GM21786 (cell line): ENCODE data around the gene BRD4.
"Not testable (repeated sequence)": the region's sequence is repeated elsewhere in the genome, so short reads cannot be mapped to it uniquely, and the experiment has no call there.

Source experiments
- ATAC-seq: cut with Tn5 transposase; IDR thresholded peaks from one replicate; pipeline ENCODE4 v1.9.1; 2021; ENCODE audit not compliant: unreplicated experiment

BRD4 gene

GRCh38 chr19:15332311-15332996 lies at the start of gene BRD4:
Gene BRD4, minus strand, starts transcription at chr19:15332539. Its CDS starts 59,440 bp downstream, at chr19:15273099.
- ATAC-seq = peak; percentile 47

- ATAC-seq = no peak
Measured at GRCh38 chr19:15381864-15382263, 49.5 kb upstream of the BRD4 start.

DNA sequence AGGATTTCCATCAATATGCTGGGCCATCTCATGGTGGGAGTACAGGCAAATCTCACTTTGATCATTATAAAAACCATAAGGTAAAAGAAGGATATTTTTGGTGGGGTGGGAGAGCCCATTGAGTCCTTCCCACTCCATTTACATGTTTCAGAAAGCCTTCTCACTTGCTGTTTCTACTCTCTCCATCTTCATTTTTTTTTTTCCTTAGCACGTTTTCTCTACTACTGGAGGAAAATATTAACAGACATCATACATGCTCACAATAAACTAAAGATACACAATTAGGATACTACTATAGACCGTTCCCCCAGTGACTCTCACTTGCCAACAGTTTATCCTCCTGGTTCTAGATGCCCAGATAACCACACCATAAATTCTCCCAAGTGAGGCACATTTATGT lies 49.1 kb upstream of the BRD4 start:
- no peak for ATAC-seq

- ATAC-seq = peak; percentile 25
Measured at GRCh38 chr19:15379999-15380647, 47.8 kb upstream of the BRD4 start.

GRCh38 chr19:15379083-15379998 lies 47.0 kb upstream of the BRD4 start, which contains the start of gene AKAP8:
Gene AKAP8, minus strand, starts transcription at chr19:15379787. Its CDS starts 56 bp downstream, at chr19:15379731.
- peak; percentile 79 for ATAC-seq

DNA sequence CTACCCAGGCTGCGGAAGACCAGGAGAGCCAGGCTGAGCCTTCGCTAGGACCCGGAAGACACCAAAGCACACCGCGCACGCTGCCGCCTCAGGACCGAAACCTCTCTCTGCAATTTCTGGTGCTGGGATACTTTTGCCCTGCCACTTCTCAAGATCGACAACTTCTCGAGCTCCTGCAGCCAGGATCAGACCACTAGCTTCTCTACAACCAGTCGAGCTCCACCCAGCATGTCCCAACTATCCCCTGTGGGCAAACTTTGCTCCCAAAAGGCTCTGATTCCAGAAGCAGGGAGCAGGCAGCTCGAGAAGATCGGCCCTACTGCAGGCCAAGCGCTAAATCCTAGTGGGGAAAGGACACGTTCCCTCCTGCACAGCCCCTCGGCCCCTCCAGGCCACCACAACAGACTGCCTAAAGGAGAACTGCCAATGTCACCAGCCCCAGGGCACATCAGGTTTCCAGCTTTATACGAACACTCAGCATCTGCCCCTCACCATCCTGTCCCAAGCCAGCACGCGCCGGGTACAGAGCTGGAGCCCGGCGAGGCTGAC lies 46.3 kb upstream of the BRD4 start:
- no peak for ATAC-seq

DNA sequence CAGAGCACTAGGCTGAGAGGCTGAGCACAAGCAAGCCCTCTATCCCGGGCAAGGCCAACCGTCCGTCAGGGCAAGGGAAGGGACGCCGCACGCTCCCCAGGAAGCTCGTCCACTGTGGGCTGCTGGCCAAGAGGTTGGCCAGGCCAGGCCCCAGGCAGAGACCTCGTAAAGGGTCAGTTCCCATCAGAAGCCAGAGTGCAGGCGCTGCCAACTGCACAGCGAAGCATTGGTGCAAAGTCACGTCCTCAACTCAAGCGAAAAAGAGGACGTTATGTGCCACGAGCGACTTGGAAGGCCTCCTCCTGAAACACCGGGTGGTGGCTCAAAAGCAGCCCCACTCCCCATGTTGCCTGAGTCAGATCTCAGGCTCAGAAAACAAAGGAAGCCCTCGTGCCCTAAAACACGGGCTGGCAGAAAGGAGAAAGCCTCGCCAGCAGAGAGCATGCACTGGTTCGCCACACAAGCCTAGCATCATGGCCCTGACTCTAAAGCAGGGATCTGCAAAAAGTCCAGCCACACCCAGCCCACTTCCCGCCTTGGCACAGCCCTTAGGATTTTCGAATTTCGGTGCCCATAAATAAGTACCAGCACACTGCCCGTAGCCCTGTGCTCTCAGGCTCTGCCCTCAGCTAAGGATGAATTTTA lies 42.6 kb upstream of the BRD4 start:
- no peak for ATAC-seq

- no peak for ATAC-seq
Measured at GRCh38 chr19:15374105-15374651, 41.8 kb upstream of the BRD4 start.

GRCh38 chr19:15373644-15374043 lies 41.3 kb upstream of the BRD4 start:
- no peak for ATAC-seq

DNA sequence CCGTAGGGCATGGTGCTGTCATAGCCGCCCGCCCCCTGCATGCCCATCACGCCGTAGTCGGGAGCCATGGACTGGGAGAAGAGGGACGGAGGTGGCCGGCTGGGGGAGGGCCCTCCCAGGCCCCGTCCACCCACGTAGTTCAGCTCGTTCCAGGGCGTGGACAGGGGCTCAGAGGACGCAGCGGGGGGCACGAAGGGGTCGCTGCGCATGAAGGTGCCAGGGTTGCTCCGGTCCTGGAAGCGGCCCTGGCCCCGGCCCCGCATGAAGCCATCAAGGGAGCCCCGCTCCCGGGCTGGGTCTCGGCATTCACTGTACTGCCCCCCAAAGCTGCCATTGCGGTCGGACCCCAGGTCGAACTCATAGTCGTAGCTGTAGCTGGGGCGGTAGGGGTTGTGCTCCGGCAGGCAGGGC lies 40.6 kb upstream of the BRD4 start:
- no peak for ATAC-seq

- ATAC-seq = no peak
Measured at GRCh38 chr19:15372470-15372869, 40.1 kb upstream of the BRD4 start.

GRCh38 chr19:15371786-15372380 lies 39.5 kb upstream of the BRD4 start:
- ATAC-seq = no peak

DNA sequence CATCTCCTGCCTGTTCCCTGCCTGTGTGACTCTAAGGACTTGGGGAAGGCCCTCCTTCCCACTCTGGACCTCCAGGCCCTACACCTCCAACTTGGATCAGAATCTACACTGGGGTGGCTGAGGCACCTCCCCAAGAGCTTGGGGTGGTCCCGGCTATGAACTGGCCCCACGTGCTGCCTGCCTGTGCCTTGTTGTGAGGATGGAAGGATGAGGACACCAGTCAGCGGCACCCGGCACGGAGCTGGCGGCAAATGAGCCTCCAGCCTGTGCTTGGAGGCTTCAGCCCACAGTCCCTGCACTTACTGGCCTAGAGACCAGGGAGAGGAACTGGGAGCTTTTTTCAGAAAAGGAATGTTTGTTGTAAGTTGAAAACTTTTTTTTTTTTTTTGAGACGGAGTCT lies 38.8 kb upstream of the BRD4 start:
- no peak for ATAC-seq

GRCh38 chr19:15369594-15369891 lies 37.2 kb upstream of the BRD4 start:
- no peak for ATAC-seq

- no peak for ATAC-seq
Measured at GRCh38 chr19:15368798-15369593, 36.7 kb upstream of the BRD4 start.

DNA sequence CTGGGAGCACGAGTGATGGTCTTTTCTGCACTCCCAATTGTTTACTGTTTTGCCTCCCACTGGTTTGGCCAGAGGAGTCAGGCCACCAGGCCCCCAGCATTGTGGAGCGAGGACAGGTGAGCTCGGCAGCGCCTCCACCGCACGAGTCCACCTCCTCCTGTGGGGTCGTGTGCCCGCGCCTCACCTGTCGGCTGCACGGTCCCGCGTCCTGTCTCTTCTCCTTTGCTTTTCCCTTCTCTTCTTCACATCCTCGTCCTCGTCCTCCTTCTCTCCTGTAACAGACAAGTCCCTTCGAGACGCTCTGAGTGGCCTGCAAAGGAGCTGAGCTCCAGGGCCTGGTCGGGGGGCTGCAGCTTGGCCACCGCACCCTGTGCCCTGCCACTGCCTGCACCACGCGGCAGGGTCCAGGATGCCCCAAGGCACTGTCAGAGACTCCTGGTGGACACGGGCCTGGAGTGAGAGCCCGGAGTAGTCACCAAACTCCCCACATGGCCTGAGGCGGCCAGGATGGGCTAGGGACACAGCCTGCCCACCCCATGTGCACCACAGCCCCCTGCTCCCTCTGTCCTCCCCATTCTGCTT lies 35.8 kb upstream of the BRD4 start:
- ATAC-seq = no peak

DNA sequence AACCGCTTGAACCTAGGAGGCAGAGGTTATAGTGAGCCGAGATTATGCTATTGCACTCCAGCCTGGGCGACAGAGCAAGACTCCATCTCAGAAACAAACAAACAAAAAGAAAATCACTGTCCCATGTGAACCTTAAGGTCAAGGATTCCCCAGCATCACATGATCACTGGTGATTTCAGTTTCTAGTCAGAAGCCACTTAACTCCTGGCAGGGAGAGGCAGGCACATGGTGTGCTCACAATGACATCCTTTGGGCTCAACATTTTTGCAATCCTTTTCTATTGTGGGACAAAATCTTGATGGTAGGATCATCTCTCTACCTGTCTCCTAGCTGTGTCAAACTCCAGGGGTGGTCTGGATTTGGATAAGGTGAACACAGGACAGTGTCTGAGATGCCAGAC lies 35.1 kb upstream of the BRD4 start:
- ATAC-seq = no peak

DNA sequence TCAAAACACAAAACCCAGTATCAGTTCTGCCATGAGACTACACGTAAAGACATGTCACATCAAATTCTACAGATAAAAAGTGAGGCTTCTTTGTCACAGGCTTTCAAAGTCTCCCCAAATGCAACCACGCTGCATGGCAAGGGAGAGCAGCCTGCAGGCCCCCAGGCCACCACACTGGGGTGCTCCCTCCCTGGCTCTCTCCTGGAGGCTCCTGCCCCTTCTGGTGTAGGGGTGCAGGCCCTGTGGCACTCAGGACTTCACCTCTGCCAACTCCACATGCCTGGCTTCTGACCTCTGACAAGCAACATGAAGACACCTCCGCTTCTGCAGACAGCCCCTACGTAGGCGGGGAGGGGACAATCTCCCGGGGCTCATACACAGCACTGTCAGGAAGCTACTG lies 32.9 kb upstream of the BRD4 start:
- no peak for ATAC-seq

DNA sequence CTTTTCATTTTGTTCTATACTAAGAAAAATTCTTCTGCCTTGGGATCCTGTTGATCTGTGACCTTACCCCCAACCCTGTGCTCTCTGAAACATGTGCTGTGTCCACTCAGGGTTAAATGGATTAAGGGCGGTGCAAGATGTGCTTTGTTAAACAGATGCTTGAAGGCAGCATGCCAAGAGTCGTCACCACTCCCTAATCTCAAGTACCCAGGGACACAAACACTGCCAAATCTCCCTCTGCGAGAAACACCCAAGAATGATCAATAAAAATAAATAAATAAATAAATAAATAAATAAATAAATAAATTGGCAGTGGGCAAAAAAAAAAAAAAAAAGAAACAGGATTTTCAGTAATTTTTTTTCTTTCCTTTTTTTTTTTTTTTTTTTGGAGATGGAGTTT lies 31.5 kb upstream of the BRD4 start:
- ATAC-seq = not testable (repeated sequence)
